Type B pancreatic cell (in vitro differentiated cells): ENCODE data around the gene DCDC1. TPM values are rescaled to one million over a fixed set of nuclear protein-coding genes. Genes with fewer than 3 reads are reported as not detected.

Source experiments
- DNase-seq: peaks from one replicate; pipeline ENCODE4 v3.0.0; 2021; ENCODE audit warnings: mixed read lengths; ENCODE audit not compliant: unreplicated experiment; ENCODE audit errors: extremely low spot score
- H3K27ac Mint-ChIP-seq: 2 replicates; pipeline ENCODE4 v1.8.0; 2021; ENCODE audit warnings: mild to moderate bottlenecking, mixed read lengths
- H3K27me3 Mint-ChIP-seq: 2 replicates; pipeline ENCODE4 v1.8.0; 2021; ENCODE audit warnings: mixed read lengths
- H3K36me3 Mint-ChIP-seq: 2 replicates; pipeline ENCODE4 v1.8.0; 2021; ENCODE audit warnings: mixed read lengths
- H3K4me1 Mint-ChIP-seq: one replicate; pipeline ENCODE4 v1.8.0; 2021; ENCODE audit warnings: mixed read lengths; ENCODE audit not compliant: unreplicated experiment
- H3K4me3 Mint-ChIP-seq: 2 replicates; pipeline ENCODE4 v1.8.0; 2021; ENCODE audit warnings: mild to moderate bottlenecking, mixed read lengths
- H3K9me3 Mint-ChIP-seq: 2 replicates; pipeline ENCODE4 v1.8.0; 2021; ENCODE audit warnings: mixed read lengths
- CTCF ChIP-seq: fragments of 200-600 bp; sonication (generic); conservative IDR thresholded peaks from 2 replicates; pipeline ENCODE4 v1.5.0; 2021; ENCODE audit warnings: antibody characterized with exemption, mild to moderate bottlenecking
- total RNA-seq: library from RNA; stranded (reverse); gene quantifications from 2 replicates; pipeline ENCODE4 v1.2.1, GENCODE V29; 2021; ENCODE audit warnings: low replicate concordance

The DCDC1 gene
- total RNA-seq, 1 donor from 2014 or later = 4.8 TPM

DNA sequence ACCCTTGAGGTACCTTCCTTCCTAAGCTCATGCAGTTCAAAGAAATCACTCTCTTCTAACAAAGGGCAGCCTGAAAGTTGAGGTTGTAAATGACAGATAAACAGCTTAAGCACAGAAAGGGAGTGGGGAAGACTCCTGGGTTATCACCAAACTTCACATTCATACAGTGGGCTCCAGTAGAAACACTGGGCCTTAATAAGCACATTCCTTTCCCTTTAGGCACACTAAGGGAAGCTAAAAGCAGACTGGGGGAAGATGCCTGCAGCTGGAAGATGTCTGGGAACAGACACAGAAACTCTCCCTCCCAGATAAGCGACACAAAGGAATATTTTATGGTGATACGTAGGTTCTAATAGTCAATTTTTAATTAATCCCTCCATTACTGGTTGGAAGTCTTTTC is 433.0 kb downstream of the DCDC1 start:
- Mint-ChIP-seq H3K4me3 (no peak overlapping the region), H3K36me3 (no peaks in the 10 kb centered on the region), H3K4me1 (no peaks in the 10 kb centered on the region), H3K27me3 (no peaks in the 10 kb centered on the region), H3K27ac (no peak overlapping the region), H3K9me3 (no peaks in the 10 kb centered on the region)
- no peak for TF ChIP-seq CTCF
- DNase-seq = no peak

DNA sequence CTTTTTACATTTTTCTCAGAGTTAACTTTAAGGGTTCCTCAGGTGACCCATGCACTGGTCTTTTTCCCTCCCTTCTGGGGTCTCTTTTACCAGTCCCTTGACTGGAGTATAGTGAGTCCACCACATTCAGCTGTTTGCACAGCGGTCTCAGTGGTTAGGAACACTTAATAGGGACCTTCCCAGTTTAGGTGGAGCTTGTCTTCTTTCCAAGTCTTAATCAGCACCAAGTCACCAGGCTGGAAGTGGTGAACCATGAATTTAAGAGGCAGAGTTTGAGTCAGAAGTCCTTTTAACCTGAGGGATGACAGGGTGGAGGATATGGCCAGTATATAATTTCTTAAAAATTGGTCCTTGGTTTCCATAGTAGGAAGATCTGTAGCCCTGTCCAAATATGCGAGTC is 433.7 kb downstream of the DCDC1 start:
- Mint-ChIP-seq H3K27ac (no peak overlapping the region), H3K9me3 (no peaks in the 10 kb centered on the region)

DNA sequence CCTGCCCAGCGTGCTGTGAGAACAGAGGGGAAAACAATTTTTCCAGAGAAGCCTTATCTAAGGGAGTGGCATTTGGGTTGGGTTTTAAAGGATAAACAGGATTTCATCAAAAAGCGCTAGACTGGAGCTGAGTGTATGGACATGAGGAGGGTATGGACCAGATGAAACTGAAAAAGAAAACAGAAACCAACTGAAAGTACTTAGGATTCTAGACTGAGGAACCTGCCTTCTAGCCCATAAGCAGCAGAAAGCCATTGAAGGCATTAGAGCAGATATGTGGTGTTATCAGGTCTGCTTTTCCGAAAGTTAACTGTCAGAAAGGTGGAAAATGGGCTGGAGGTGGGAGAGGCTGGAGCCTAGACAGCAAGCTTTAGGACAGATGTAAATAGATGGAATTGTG is 443.4 kb downstream of the DCDC1 start:
- H3K4me1 Mint-ChIP-seq = peaks cover 8% of the 10 kb centered on the region
- no peak for DNase-seq

More for the DNA sequence above, 433.7 kb downstream of the DCDC1 start:
- no peak for TF ChIP-seq CTCF
- no peak for DNase-seq
- Mint-ChIP-seq H3K27me3 (no peaks in the 10 kb centered on the region), H3K4me3 (no peak overlapping the region), H3K36me3 (no peaks in the 10 kb centered on the region), H3K4me1 (no peaks in the 10 kb centered on the region)

GRCh38 chr11:30921811-30922210 is 447.7 kb downstream of the DCDC1 start:
- no peak overlapping the region for H3K27ac Mint-ChIP-seq
- H3K27me3 Mint-ChIP-seq = peaks cover 2% of the 10 kb centered on the region
- no peak overlapping the region for H3K4me3 Mint-ChIP-seq
- H3K36me3 Mint-ChIP-seq = no peaks in the 10 kb centered on the region
- peaks cover 24% of the 10 kb centered on the region for H3K4me1 Mint-ChIP-seq
- DNase-seq = no peak
- TF ChIP-seq CTCF = no peak
- H3K9me3 Mint-ChIP-seq = no peaks in the 10 kb centered on the region

More for the DNA sequence above, 443.4 kb downstream of the DCDC1 start:
- H3K9me3 Mint-ChIP-seq = no peaks in the 10 kb centered on the region
- TF ChIP-seq CTCF = no peak
- no peak overlapping the region for H3K4me3 Mint-ChIP-seq
- H3K27me3 Mint-ChIP-seq = no peaks in the 10 kb centered on the region
- no peaks in the 10 kb centered on the region for H3K36me3 Mint-ChIP-seq
- H3K27ac Mint-ChIP-seq = no peak overlapping the region

DNA sequence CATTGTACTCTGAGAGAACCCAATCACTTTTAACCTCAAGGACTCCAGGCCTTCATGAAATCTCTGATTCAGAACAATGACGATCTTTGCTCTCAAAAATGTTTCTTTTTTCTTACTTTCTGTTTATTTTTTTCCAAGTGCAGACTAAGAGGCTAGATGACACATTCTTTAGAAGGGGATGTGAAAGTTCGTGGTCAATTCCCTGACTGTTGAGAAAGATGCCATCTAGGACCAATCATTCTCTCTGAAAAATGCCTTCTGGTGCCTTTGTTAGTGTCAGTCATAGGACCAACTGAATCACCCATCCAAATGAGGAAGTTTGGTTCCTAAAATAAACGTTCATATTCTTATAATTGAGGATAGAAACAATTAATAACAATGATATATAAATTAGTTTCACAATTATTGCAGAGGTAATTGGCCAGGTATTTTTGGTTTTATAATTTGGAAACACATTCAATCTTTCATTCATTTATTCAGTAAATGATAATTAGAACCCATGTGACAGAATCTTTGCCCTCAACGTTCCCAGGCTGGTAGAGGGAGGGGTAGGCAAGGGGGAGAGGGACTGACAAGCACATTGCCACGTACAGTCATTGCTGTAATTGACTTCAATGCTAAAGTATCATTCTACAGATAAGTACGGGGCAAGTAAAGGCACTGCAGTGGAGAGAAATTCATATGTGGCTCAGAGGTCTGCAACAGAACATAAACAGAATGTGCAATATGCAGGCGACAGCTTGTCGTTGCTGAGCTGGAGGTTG is 450.0 kb downstream of the DCDC1 start:
- no peak for DNase-seq
- H3K36me3 Mint-ChIP-seq = no peaks in the 10 kb centered on the region
- peaks cover 2% of the 10 kb centered on the region for H3K27me3 Mint-ChIP-seq
- no peak overlapping the region for H3K27ac Mint-ChIP-seq
- no peak overlapping the region for H3K4me3 Mint-ChIP-seq
- no peak for TF ChIP-seq CTCF
- H3K9me3 Mint-ChIP-seq = no peaks in the 10 kb centered on the region
- H3K4me1 Mint-ChIP-seq = peaks cover 17% of the 10 kb centered on the region
